ENCODE results near the gene ARHGEF9. TPM values are rescaled to one million over a fixed set of nuclear protein-coding genes. Genes with fewer than 3 reads are reported as not detected.
A peak's percentile ranks its signal among the peaks of the same experiment; 100 is the strongest.

ARHGEF9 gene
- total RNA-seq, 1 donor from 2014 or later = 18.9 TPM

DNA sequence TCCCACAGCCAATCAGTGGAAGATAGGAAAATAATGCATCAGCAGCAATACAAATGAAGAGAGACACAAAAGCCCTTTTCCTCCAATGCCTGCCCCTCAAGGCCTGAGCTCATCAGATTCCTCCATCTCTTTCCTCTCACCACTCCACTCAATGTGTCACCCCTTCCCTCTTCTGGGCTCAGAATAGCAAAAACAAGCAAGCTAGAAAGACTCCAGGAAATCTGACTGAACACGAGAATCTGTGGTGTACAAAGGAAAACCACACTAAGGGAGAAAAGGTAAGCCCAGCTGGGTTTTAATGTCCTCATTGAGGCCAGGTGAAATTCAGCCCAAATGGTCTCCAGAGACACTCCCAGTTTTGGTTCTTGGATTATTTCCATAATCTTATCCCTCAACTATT, 46.3 kb downstream of the ARHGEF9 start:
- Mint-ChIP-seq H3K27ac (peak overlapping the region; percentile 68), H3K4me3 (peak overlapping the region; percentile 39), H3K27me3 (no peaks in the 10 kb centered on the region), H3K36me3 (ENCODE audit: low read depth) (peaks cover 4% of the 10 kb centered on the region), H3K4me1 (peaks cover 21% of the 10 kb centered on the region), H3K9me3 (no peaks in the 10 kb centered on the region)
- intact Hi-C loops (cut with micrococcal nuclease) = loop anchor here (1.0 kb wide), 1 partner anchor 8 kb away; no protein-coding TSS in a partner anchor
- peak; percentile 59 for DNase-seq

DNA sequence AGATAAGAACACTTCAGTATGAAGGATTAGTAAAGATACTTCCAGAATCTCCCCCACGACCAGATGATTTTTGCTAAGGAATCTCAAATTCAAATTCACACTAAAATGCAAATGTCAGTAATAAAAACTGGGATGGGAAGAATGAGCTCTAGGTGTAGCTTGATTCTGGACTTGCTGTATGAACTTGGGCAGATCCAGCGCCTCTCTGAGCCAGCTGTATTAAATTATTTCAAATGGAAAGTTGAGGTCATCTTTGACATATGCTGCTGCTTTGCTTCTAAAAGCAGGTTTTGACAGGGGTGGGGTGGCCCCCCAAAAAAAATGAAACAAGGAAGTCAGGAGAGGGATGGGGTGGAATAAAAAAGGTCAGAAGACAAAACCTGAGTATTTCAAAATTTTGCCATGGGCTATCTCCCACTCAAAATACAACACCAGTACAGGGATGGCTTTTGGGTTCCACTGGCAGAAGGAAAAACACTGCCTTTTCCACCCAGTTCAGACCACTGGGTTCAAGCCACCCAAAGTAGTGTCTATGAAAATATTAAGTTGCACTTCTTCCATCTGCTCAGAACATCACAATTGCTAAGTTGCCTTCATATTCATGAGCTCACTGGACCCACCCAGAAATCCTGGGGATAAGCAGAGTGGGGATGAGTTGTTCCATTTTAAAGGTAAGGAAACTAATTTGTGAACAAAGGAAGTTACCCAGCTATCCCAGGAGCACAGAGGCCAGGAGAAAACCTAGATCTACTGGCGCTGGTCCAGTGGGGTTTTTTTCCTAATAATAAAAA, 47.7 kb downstream of the ARHGEF9 start:
- peaks cover 20% of the 10 kb centered on the region for H3K4me1 Mint-ChIP-seq
- H3K4me3 Mint-ChIP-seq = no peak overlapping the region
- no peak for DNase-seq
- H3K36me3 Mint-ChIP-seq (ENCODE audit: low read depth) = peaks cover 2% of the 10 kb centered on the region
- H3K9me3 Mint-ChIP-seq = no peaks in the 10 kb centered on the region
- H3K27ac Mint-ChIP-seq = no peak overlapping the region
- intact Hi-C loops (cut with micrococcal nuclease) = no loop called here
- H3K27me3 Mint-ChIP-seq = no peaks in the 10 kb centered on the region

- no peaks in the 10 kb centered on the region for H3K27me3 Mint-ChIP-seq
- no peak for DNase-seq
- intact Hi-C loops (cut with micrococcal nuclease) = no loop called here
- no peak overlapping the region for H3K4me3 Mint-ChIP-seq
- peaks cover 15% of the 10 kb centered on the region for H3K4me1 Mint-ChIP-seq
- H3K36me3 Mint-ChIP-seq (ENCODE audit: low read depth) = peaks cover 3% of the 10 kb centered on the region
- H3K9me3 Mint-ChIP-seq = no peaks in the 10 kb centered on the region
- H3K27ac Mint-ChIP-seq = peak overlapping the region; percentile 16
These were observed 49.1 kb downstream of the ARHGEF9 start for GRCh38 chrX:63735882-63736281.

- Mint-ChIP-seq H3K4me1 (no peaks in the 10 kb centered on the region), H3K27ac (no peak overlapping the region), H3K4me3 (no peak overlapping the region), H3K9me3 (peaks cover 8% of the 10 kb centered on the region), H3K36me3 (ENCODE audit: low read depth) (peaks cover 29% of the 10 kb centered on the region), H3K27me3 (no peaks in the 10 kb centered on the region)
- intact Hi-C loops (cut with micrococcal nuclease) = no loop called here
- DNase-seq = no peak
These were observed 64.7 kb downstream of the ARHGEF9 start for GRCh38 chrX:63720293-63720692.

DNA sequence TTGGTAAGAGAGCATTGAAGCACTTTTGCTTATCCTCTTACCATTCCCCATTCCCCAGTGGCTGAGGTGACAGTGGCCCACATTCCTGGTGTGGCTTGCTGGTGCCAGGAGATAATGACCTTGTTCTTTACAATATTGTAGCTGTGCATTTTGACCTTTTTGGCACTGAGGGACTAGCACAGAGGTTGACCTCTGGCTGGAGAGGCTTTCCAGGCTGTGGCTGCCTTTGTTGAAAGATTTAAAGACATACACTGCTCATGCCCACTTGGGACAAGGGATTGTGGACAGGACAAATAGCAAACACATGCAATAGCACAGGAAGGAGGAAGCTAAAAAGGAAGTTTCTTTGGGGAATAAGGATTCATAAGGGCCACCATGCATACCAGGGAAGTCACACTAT, 65.4 kb downstream of the ARHGEF9 start:
- Mint-ChIP-seq H3K4me1 (no peaks in the 10 kb centered on the region), H3K9me3 (peaks cover 5% of the 10 kb centered on the region), H3K4me3 (no peak overlapping the region), H3K27me3 (no peaks in the 10 kb centered on the region), H3K27ac (no peak overlapping the region), H3K36me3 (ENCODE audit: low read depth) (peaks cover 29% of the 10 kb centered on the region)
- intact Hi-C loops (cut with micrococcal nuclease) = no loop called here
- DNase-seq = no peak

DNA sequence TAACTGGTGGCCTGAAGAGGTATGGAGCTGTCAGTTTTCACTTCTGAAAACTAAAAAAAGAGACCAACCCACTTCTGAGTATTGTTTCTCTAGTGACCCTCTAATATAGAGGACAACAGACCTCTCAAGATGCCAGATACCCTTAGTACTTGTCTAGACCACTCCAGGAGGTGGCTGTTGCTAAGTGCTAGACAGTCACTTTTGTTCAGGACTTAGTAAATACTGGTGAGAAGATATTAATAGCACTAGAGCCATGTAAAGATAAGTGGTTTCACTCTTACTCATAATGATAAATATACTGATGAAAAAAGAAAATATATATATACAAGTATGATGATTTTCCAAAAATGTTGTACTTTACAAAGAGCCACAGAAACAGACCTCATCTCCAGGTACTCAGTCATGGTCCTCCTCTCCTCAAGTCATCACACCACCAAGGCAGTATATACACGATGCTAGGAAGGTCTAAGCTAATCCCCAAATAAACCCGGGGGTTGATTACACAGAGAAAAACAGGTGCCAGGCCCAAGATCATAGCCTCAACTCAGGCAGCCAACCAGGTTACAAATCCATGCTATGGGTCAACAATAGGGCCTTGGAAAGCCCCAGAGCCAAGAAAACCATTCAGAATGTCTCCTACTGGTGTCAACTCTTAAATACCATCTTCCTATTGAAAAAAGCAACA, 66.9 kb downstream of the ARHGEF9 start:
- Mint-ChIP-seq H3K36me3 (ENCODE audit: low read depth) (peaks cover 37% of the 10 kb centered on the region), H3K4me3 (no peak overlapping the region), H3K27ac (no peak overlapping the region), H3K27me3 (no peaks in the 10 kb centered on the region), H3K4me1 (no peaks in the 10 kb centered on the region), H3K9me3 (peaks cover 5% of the 10 kb centered on the region)
- no peak for DNase-seq
- intact Hi-C loops (cut with micrococcal nuclease) = no loop called here

- intact Hi-C loops (cut with micrococcal nuclease) = no loop called here
- no peaks in the 10 kb centered on the region for H3K9me3 Mint-ChIP-seq
- no peaks in the 10 kb centered on the region for H3K27me3 Mint-ChIP-seq
- DNase-seq = no peak
- no peak overlapping the region for H3K27ac Mint-ChIP-seq
- no peak overlapping the region for H3K4me3 Mint-ChIP-seq
- peaks cover 34% of the 10 kb centered on the region for H3K36me3 Mint-ChIP-seq (ENCODE audit: low read depth)
- H3K4me1 Mint-ChIP-seq = no peaks in the 10 kb centered on the region
These were observed 71.5 kb downstream of the ARHGEF9 start for GRCh38 chrX:63713526-63713925.

DNA sequence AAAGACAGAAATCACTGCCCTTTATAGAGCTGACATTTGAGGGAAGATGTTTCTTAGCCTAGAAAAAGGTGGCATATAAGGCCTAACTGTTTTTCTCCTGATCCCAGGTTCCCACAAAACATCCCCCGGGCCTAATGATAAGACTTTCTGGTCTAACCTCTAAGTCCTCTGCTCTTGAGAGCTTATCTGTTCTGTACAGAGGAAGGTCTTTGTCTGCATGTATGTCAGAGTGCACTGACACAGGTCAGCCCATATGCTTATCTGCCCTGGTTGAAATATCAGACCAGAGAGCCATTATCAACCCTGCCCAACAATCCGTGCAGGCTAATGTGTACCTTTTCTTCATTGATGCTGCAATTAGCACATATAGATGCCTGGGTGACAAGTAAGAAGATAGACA, 76.2 kb downstream of the ARHGEF9 start:
- intact Hi-C loops (cut with micrococcal nuclease) = no loop called here
- no peaks in the 10 kb centered on the region for H3K4me1 Mint-ChIP-seq
- no peak for DNase-seq
- peaks cover 33% of the 10 kb centered on the region for H3K36me3 Mint-ChIP-seq (ENCODE audit: low read depth)
- H3K4me3 Mint-ChIP-seq = no peak overlapping the region
- no peaks in the 10 kb centered on the region for H3K27me3 Mint-ChIP-seq
- H3K27ac Mint-ChIP-seq = no peak overlapping the region
- no peaks in the 10 kb centered on the region for H3K9me3 Mint-ChIP-seq

GRCh38 chrX:63702556-63702955, 82.5 kb downstream of the ARHGEF9 start:
- intact Hi-C loops (cut with micrococcal nuclease) = no loop called here
- Mint-ChIP-seq H3K27ac (no peak overlapping the region), H3K36me3 (ENCODE audit: low read depth) (peaks cover 45% of the 10 kb centered on the region), H3K4me1 (no peaks in the 10 kb centered on the region), H3K27me3 (no peaks in the 10 kb centered on the region), H3K9me3 (peaks cover 4% of the 10 kb centered on the region), H3K4me3 (no peak overlapping the region)
- no peak for DNase-seq

GRCh38 chrX:63686878-63687714, 97.9 kb downstream of the ARHGEF9 start:
- Mint-ChIP-seq H3K9me3 (no peaks in the 10 kb centered on the region), H3K4me1 (no peaks in the 10 kb centered on the region), H3K27me3 (no peaks in the 10 kb centered on the region), H3K27ac (no peak overlapping the region), H3K36me3 (ENCODE audit: low read depth) (peaks cover 27% of the 10 kb centered on the region), H3K4me3 (no peak overlapping the region)
- intact Hi-C loops (cut with micrococcal nuclease) = loop anchor here (10.0 kb wide), 1 partner anchor 332 kb away; the partner anchor contains the start of gene SPIN4
- peak; percentile 68 for DNase-seq

DNA sequence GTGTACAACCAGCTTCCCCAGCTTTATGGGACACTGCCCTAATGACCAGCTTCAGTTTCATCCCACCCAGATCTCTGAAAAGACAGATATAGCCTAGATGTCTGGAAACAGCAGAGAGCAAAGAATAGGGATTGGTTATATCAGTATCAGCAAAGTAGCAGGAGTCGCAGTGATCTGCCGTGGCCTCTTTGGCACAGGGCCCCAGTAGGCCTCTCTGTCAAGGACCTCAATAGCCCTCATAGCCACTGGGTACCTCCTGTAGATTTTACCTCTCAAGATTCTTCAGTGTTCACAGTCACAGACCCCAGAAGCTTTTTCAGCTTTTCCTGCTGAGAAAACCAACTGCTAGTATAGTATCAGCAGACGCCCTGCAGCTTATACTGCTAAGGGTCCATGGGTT, 104.6 kb downstream of the ARHGEF9 start:
- no peak for DNase-seq
- H3K9me3 Mint-ChIP-seq = no peaks in the 10 kb centered on the region
- no peaks in the 10 kb centered on the region for H3K4me1 Mint-ChIP-seq
- intact Hi-C loops (cut with micrococcal nuclease) = loop anchor here (10.0 kb wide), 1 partner anchor 326 kb away; the partner anchor contains the start of gene SPIN4
- H3K27me3 Mint-ChIP-seq = no peaks in the 10 kb centered on the region
- H3K4me3 Mint-ChIP-seq = no peak overlapping the region
- peaks cover 17% of the 10 kb centered on the region for H3K36me3 Mint-ChIP-seq (ENCODE audit: low read depth)
- H3K27ac Mint-ChIP-seq = no peak overlapping the region

DNA sequence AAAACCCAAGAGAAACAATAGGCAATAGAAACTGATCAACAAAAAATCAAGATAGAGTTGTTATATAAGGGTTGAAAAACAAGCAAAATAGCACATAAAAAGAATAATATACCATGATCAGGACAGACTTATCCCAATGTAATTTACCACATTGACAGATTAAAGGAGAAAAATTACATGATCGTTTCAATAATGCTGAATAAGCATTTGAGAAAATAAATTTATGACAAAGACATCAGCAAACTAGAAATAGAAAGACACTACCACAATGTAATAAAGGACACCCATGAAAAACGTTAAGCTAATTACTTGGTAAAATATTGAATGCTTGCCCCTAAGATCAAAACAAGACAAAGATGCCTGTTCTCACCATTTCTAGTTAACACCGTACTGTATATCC, 105.6 kb downstream of the ARHGEF9 start:
- Mint-ChIP-seq H3K4me3 (no peak overlapping the region), H3K27ac (no peak overlapping the region), H3K9me3 (no peaks in the 10 kb centered on the region), H3K4me1 (no peaks in the 10 kb centered on the region), H3K27me3 (no peaks in the 10 kb centered on the region), H3K36me3 (ENCODE audit: low read depth) (peaks cover 21% of the 10 kb centered on the region)
- DNase-seq = no peak
- intact Hi-C loops (cut with micrococcal nuclease) = no loop called here

GRCh38 chrX:63675716-63676115, 109.3 kb downstream of the ARHGEF9 start:
- no peak overlapping the region for H3K27ac Mint-ChIP-seq
- no peak for DNase-seq
- no peaks in the 10 kb centered on the region for H3K27me3 Mint-ChIP-seq
- no peak overlapping the region for H3K4me3 Mint-ChIP-seq
- no peaks in the 10 kb centered on the region for H3K4me1 Mint-ChIP-seq
- H3K9me3 Mint-ChIP-seq = no peaks in the 10 kb centered on the region
- intact Hi-C loops (cut with micrococcal nuclease) = no loop called here
- H3K36me3 Mint-ChIP-seq (ENCODE audit: low read depth) = peaks cover 29% of the 10 kb centered on the region

DNA sequence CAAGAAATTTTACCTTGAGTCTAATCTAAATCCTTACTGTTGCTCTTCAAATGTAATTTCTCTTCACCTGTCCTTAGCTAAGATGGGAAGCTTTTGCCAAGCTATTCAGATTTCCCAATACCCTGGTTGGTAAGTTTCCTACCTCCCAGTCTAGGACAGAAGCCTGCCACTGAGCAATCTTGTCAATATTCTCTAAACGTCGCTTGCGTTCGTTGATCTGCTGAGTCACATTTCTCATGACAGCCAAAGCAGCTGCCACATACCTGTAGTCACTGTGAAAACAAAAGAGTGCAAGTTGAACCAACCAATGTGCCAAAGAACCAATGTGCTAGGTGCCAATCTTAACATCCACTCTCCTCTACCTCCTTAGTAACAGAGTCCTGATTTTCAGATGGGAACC, 111.1 kb downstream of the ARHGEF9 start:
- Mint-ChIP-seq H3K27me3 (no peaks in the 10 kb centered on the region), H3K27ac (no peak overlapping the region), H3K36me3 (ENCODE audit: low read depth) (peaks cover 26% of the 10 kb centered on the region), H3K9me3 (no peaks in the 10 kb centered on the region), H3K4me3 (no peak overlapping the region), H3K4me1 (no peaks in the 10 kb centered on the region)
- DNase-seq = no peak
- intact Hi-C loops (cut with micrococcal nuclease) = no loop called here

Data from activated CD4-positive, alpha-beta T cell treated with anti-CD3 and anti-CD28 coated beads, Interleukin-2, amount 10 ng/mL, durations not matched to agents 24 days and 14 days (primary cell).